SIG-M5 treated with dmso at 0.1 percent for 504 hours (cell line): ENCODE data around the gene RAD23A.

Source experiments
- DNase-seq: peaks from one replicate; lab custom pipeline; 2025; ENCODE audit not compliant: unreplicated experiment; lab: John Stamatoyannopoulos, UW

RAD23A gene

DNA sequence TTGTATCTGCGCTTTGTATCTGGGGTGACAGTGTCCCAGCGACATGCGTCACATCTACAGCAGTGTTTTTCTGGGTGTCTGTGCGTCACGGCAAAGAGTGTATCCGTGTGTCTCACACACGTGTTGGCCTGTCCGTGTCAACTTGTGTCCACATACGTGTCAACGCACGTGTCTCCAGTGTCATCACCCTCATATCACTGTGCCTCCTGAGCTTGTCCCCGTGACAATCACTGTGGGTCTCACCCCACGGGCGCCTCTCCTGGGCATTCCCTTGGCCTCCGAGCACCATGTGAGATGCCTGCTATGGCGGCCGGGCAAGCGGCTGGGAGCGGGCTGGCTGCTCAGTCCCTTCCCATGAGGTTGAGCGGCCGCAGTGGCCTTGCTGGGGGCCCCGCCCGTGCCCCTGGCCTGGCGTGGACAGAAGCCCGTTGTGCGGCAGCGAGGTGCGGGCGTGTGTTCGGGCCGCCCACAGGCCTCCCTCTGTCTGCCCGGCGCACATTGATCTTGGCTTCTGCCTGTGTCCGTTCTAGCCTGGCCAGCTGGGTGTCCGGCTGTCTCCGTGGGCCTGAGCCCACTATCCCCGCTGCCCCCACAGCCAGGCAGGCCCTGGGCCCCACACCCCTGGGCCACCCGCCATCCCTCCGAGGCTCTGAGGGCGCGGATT is 56.0 kb downstream of the RAD23A start:
- no peak for DNase-seq

GRCh38 chr19:13002166-13002898 is 56.7 kb downstream of the RAD23A start:
- DNase-seq: no peak

- no peak for DNase-seq
Observed at GRCh38 chr19:13003081-13003480, 57.4 kb downstream of the RAD23A start.
